Vagina (tissue), 2 donors: Measurements from ENCODE around the gene PIAS3.

Experiments used
- POLR2A ChIP-seq, 2 donors: fragments of 450-650 bp; IDR thresholded peaks; one replicate each; pipeline ENCODE4 v1.6.1; 2017; ENCODE audit warnings: antibody characterized with exemption in 2 of 2, mild to moderate bottlenecking in 2 of 2, moderate library complexity in 2 of 2
- TF ChIP-seq, protein P1 (sequence below), 3 experiments: fragments of 450-650 bp in 2 of 3; fragments of 200-600 bp in 1 of 3; sonication (generic) in 1 of 3; IDR thresholded peaks; one replicate each; pipeline ENCODE4 v1.5.1; 2017 to 2019; ENCODE audit warnings: antibody characterized with exemption in 3 of 3, mild to moderate bottlenecking in 2 of 3, moderate library complexity in 2 of 3

DNA sequence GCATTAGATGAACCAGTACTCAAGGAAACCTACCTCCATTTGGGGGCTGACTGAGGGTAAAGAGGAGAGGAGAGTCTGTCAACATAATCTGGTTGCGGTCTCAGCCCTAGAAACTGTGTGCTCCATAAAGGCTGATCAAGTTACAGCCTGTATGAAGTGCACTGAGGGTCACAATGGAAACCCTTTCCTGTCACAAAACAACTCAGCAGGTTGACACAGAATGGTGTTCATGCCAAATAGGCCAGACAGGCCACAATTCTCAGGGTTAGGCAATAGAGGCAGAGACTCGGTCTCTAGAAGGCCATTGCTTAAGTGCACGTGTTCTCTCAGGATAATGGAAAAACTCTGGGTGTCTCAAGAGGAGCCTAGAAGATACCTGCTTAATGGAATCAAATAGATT, 30.8 kb upstream of the PIAS3 start:
- TF ChIP-seq, protein P1, sequence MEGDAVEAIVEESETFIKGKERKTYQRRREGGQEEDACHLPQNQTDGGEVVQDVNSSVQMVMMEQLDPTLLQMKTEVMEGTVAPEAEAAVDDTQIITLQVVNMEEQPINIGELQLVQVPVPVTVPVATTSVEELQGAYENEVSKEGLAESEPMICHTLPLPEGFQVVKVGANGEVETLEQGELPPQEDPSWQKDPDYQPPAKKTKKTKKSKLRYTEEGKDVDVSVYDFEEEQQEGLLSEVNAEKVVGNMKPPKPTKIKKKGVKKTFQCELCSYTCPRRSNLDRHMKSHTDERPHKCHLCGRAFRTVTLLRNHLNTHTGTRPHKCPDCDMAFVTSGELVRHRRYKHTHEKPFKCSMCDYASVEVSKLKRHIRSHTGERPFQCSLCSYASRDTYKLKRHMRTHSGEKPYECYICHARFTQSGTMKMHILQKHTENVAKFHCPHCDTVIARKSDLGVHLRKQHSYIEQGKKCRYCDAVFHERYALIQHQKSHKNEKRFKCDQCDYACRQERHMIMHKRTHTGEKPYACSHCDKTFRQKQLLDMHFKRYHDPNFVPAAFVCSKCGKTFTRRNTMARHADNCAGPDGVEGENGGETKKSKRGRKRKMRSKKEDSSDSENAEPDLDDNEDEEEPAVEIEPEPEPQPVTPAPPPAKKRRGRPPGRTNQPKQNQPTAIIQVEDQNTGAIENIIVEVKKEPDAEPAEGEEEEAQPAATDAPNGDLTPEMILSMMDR (IDR thresholded peaks at IDR 0.05) = no peak
- no peak for TF ChIP-seq POLR2A (IDR thresholded peaks at IDR 0.05)
